ENCODE data around the gene TMPRSS4.

TMPRSS4 gene, protein sequence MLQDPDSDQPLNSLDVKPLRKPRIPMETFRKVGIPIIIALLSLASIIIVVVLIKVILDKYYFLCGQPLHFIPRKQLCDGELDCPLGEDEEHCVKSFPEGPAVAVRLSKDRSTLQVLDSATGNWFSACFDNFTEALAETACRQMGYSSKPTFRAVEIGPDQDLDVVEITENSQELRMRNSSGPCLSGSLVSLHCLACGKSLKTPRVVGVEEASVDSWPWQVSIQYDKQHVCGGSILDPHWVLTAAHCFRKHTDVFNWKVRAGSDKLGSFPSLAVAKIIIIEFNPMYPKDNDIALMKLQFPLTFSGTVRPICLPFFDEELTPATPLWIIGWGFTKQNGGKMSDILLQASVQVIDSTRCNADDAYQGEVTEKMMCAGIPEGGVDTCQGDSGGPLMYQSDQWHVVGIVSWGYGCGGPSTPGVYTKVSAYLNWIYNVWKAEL

DNA sequence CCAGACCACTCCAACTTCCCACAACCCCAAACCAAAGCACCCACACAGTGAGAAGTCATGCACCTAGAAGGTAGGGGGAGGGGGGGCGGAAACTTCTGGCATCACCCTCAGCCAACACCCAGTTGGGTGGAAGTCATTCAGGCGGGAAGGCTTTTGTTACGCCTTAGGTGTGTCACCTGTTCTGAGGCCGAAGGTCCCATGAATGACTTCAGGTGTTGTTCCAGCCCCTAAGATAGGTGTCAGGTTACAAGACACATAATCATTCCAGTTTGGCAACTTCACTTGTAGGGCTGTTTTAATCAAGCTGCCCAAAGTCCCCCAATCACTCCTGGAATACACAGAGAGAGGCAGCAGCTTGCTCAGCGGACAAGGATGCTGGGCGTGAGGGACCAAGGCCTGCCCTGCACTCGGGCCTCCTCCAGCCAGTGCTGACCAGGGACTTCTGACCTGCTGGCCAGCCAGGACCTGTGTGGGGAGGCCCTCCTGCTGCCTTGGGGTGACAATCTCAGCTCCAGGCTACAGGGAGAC is at the start of gene TMPRSS4:
Gene TMPRSS4 (plus strand): TSS at position 325 of the 528 bp plus-strand sequence. CDS start 225 bp downstream, outside the sequence.
- no peak for DNase-seq

DNA sequence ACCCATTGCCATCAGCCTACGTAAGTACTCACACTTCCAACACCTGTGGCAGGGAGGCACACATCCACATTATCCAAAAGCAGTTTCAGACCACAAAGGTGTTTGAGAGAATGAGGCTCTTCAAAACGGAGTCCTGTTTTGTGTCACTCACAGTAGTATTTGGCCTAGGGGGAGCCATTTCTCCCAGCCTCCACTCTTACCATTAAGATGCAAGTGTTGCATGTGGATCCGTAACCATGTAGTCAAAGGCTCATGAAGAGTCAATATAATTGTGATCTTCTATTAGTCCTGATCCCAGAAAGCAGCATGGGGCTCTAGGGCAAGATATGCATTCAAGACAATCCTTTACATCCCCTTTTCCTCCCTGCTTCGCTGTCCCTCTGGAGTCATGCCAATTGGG is 49.2 kb upstream of the TMPRSS4 start:
- no peak for DNase-seq

DNA sequence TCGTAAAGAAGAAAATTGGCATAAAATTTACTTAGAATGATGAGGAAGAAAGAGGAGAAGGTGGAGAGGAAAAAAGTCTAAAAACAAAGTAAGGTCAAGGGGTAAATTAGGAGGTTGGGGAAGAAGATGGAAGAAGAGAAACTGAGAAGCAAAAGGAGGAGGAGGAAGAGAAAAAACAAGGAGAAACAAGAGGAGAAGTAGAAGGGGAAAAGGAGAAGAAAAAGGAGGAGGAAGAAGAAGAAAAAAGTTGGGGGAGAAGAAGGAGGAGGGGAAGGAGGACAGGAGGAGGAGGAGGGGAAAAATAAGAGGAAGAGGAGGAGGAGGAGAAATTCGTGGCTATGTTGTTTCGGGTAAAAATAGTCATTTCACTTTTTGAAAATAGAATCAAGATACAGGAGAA is 48.3 kb upstream of the TMPRSS4 start:
- DNase-seq = no peak

DNA sequence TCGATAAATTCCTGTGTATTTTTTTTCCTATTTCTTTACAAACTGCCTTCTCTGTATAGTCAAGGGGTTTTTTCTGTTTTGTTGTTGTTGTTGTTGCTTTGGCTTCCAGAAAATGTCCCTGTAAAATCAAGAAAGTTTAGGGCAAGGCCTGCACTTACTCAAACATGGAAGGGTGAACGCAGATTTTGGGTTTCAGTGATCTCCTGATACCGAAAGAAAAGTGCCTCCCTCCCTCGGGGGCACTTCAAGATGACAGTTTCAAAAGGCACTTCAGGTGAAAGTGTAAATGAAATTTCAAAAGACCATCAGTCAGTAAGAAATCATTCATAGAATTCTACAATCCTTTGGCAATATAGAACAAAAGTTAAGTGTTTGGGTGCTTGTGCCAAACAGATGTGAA is 43.4 kb upstream of the TMPRSS4 start:
- no peak for DNase-seq

DNA sequence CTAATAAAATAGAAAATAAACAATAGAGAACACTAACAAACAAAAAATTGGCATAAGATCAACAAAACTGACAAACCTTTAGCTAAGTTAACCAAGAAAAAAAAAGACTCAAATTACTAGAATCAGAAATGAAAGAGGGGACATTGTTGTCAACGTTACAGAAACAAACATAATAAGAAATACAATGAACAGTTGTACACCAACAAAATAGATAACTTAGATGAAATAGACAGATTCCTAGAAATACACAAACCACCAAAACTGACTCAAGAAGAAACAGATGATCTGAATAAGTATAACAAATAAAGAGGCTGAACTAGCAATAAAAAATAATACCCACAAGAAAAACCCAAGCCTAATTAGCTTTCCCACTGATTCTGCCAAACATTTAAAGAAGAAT is 34.7 kb upstream of the TMPRSS4 start:
- DNase-seq = no peak

DNA sequence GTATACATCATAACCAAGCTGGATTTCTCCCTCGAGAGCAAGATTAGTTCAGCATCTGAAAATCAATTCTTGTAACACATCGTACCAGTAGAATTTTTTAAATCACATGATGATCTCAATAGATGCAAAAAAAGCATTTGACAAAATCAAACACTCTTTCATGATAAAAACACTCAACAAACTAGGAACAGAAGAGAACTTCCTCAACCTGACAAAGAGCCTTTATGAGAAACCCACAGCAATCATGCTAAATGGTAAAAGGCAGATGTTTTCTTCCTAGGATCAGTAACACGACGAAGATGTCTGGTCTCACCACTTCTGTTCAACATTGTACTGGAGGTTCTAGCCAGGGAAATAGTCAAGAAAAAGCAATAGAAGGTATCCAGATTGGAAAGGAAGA is 34.1 kb upstream of the TMPRSS4 start:
- no peak for DNase-seq

DNA sequence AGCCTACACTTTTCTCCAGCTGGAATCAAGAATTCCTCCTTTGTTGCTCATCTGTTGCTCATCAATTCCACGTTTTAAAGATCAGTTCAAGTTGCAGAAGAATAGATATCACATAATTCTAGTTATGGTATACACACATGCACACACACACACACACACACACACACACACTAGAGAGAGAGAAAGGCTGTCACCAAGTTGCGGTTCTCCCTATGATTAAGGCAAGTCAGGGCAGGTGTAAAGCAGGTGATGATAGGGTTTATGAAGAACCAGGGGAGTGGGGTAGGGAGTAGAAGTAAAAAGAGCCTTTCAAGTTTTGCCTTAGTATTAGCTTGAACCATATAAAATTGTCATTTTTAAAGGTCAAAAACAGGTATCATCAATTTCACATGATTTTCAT is 31.7 kb upstream of the TMPRSS4 start:
- no peak for DNase-seq

DNA sequence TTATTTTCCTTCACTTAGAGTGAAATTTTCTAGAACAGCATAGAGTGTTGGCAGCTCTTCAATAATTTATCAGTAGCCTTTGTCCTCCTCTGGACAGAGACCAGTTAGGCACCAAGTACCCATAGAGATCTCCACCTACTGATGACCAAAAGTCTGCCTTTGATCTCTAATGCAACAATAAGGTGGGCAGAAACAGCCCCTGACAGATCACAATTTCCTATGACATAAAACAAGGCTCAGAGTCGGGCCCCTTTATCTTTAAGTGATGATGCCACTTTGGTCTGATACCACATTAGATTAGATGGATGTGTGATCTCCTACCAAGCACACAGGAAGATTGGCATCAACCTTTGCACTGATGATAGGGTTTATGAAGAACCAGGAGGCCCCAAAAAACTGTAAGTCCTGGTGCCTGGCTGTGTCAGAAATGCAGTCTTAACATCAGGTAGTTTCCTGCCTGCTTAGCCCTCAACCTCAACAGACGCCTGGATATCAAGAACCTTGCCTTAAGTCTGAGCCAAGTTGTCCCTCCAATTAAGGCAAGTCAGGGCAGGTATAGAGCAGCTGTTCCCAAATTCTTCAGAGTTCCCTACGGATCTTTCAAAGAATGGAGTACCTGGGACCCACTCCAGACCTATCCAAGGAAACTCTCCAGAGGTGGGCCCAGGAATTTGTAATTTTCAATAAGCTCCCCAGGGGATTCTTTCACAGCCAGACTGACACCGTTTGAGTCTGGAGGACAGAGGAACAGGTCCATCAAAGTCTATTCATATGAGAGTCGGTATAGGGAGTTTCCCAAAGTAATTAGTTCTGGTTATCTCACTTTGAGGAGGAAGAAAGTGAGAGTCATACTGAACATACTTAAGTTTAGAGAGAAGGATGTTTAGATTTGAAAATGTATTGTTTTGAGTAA is 30.6 kb upstream of the TMPRSS4 start:
- peak; percentile 24 for DNase-seq

DNA sequence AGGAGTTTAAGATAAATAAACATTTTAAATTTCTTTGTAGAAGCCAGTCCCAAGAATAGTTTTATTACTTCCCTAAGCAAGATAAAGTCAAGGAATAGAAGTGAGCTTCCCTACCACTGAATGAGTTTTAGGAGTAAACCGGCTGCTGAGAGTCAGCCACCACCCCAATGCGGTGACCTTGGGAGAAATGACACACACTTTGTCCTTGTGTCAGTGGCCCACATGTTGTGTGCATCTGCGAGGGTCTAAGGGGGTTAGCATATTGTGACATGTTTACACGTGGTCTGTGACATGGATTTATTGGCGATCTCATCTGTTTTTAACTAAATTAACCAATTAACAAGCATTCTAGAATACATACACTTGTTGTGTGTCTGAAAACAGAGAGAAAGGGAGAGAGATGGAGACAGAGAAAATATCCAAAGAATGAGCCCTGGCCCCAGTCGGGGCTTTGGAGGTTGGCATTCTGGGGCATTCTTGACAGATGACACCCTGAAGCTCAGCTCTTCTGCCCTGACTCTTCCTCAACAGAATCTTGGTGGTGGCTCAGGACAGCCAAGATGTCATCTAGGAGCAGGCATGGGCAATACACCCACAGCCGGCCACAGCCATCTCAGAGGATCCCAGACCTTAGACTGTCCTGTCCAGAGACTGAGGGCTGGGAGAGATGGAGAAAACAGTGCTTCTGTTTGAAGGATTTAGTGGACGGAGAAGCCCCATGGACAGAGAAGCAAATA is 29.7 kb upstream of the TMPRSS4 start:
- no peak for DNase-seq

DNA sequence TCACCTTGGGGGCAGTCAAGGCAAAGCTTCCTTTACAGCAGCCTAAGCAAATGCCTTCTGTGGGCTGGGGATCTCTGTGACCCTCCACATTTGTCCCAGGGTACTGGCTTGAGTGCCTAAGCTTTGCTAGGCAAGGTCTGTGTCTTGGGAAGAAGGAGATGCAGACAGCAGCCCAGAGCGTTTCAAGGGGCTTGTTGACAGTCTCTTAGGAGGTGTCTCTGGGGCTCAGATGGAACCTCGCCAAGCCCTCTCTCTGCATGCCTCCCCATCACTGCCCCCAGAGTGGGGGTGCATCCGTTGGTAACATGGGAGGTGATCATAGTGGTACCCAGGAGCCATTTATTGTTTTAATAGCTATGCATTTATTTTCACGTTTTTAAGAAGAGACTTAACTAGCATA is 29.1 kb upstream of the TMPRSS4 start:
- DNase-seq = no peak

DNA sequence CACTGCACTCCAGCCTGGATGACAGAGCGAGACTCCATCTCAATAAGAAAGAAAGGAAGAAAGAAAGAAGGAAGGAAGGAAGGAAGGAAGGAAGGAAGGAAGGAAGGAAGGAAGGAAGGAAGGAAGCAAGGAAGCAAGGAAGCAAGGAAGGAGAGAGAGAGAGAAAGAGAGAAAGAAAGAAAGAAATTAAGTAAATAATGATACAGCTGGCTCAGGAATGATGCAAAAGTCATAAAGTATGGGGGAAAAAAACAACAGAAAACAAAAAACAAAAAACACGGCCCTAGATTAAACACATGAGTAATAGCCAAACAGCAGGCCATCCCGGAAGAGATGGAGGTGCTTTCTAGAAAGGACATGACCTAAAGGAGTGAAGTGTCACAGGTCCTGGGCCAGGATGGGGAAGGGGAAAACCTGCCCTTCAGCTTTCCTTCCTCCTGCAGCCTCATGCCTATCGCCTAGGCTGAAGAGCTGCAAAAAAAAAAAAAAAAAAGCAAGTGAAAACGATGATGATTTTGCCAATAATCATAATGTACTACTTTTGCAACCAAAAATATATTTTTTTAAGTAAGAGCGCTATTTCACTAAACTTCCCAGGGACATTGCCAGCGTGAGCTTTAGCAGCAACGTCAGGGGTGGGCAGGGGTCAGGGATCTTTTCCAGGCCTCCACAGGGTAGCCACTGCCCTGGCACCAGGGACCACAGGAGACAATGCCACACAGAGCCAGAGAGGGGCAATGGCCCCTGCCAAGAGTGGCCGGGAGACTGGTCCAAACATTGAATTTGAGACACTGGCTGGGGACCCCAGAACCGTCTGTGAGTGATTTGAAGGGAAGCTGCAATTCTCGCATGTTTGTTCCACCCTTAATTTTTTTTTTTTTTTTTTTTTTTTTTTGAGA is 28.2 kb upstream of the TMPRSS4 start:
- DNase-seq = no peak

DNA sequence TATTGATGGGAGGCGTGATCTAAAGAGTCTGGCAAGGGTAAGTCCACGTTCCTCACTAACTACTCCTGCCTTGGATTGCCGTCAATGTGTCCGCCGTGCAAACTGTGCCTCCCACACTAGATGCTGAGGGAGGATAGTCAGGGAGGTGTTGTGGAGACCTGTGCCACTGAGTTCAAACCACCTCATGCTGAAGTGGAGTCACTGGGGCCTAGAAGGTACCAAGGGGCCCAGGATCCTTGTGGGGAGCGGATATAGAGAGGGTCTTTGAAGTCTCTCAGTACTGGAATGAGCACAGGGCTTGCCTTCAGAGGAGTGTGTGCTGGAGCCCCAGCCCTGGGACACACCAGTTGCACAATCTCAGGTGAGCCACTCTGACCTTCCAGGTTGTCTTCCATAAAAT is 27.1 kb upstream of the TMPRSS4 start:
- no peak for DNase-seq

DNA sequence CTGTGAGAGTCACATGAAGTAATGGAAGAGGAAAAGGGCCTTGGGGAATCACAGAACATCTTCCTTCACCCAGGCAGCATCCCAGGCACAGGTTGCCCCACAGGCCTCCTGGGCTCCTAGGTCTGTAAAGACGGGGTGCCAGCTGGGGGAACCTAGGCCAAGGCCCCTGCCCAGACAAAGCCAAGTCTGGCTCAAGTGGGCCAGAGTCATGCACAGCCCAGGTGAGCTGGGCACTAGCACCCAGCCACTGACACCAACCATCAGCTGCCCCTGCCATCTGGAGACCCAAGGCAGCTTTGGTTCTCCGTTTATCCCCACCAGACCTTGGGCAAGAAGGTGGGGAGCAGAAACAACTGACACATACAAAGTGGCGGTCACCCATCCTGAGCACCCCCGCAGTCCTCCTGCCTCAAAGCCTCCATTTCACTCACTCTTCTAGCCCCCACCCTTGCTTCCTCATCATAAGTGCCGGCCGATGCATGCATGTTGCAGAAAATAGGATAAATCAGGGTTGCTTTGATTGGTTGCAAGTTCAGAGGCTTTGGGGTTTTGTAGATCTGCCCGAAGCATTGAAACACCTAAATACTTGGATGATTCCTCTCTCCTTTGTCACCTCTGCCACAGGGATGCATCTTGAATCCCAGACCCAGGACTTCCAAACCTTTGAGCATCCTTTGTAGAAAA is 26.5 kb upstream of the TMPRSS4 start:
- no peak for DNase-seq

DNA sequence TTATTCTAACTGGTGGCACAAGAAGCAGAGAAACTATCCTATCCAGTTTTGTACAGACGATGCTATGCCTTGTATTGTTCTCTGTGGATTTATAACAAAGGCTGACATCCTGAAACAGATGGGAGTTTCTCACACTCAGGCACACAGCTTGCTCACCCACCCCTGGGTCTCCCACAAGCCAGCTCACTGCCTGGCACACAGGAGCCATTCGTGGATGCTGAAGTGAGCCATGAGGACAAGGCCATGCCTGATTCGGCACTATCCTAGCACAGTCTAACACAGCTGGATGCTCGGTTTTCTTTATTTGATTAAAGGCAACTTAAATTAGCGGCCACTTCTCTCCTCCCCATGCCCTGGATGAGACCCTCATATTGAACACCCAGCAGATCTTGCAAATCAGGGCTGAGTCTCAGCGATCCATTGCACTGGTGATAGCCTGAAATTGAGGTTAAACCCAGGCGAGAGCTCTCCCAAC is 25.7 kb upstream of the TMPRSS4 start:
- DNase-seq = no peak

DNA sequence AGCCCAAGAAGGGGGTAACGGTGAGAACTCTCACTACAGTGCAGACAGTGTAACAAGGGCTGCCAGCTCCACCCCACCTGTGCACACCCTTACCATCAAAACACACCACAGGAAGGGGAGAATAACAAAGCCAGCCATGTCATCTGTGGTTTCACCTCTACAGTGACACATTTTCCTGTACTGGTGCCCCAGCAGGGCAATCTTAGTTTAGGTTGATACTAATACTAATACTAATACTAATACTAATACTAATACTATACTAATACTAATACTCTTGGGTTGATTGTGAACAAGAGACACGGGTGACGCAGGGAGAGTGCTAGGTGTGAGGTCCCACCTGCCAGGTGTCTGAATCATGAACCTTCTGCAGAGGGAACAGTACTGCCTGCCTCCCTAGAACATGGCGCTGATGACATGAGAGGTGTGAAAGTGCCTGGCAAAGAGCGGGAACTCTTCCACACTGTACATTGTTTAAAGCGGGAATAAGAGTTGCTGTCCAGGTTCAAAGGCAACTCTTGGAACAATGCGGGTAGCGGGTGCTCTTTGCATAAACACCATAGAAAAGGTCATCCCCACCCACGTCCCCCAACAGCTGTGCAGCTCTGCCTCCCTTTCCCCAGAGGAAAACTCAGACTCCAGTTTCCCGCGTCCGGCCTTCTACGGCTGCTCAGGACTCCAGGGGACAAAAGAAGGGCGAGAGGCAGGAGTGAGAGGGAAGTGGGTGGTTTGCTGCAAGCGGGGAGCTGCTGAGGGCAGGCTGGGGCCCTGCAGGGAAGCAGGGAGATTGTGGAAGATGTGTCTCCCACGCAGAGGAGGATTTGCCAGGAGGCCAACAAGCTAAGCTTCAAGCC is 25.0 kb upstream of the TMPRSS4 start:
- DNase-seq = no peak

DNA sequence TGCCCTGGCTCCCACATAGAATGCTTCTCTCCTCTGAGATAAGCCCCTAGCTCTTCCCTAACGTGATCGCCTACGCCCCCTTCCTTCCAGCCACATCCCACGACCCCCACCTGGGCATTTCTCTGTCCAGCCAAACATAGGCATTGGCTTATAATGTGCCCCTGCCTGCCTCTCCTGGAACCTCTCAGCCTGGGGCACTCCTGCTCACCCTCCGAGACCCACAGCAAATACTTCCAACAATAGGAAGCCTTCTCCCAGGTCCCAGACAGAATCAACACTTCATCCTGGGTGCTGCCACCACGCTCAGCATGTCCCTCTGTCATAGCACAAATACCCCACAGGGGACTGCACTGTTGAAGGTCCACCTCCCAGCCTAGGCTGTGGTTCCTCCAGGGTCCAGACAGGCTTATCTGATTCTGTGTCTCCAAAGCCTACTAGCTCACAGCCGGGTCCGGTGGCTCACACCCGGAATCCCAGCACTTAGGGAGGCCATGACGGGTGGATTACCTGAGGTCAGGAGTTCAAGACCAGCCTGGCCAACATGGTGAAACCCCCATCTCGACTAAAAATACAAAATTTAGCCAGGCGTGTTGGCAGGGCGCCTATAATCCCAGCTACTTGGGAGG is 24.2 kb upstream of the TMPRSS4 start:
- DNase-seq = no peak

DNA sequence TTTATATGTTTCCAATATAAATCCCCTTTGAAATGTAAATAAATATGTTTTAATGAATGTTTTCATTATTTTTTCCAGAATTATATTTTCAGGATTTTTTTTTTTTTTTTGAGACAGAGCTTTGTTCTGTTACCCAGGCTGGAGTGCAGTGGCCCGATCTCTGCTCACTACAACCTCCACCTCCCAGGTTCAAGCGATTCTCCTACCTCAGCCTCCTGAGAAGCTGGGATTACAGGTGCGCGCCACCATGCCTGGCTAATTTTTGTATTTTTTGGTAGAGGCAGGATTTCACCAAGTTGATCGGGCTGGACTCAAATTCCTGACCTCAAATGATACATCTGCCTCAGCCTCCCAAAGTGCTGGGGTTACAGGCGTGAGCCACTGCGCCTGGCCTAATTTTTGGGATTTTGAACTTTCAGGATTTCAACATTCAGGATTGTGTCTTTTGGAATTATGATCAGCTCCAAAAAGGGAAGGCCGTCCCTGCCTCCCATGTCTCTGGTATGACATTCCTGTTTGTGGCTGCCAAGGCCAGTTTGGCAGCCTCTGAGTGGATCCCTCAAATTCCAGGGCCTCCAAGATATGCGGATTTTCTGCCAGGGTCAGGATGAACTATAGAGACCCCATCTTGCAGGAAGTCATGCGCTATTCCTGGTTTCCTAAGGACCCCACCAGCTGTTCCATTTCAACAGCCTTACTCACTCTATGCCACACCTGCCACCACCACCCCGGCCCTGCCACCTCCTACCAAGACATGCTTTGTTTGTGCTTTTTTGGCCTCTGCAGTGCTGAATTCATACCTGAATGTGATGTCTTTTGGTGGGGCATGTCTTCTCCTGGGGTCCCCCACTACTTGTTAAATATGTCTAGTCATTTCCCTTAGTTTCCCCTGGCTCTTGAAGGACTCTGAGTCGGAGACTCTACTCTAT is 21.9 kb upstream of the TMPRSS4 start:
- no peak for DNase-seq

DNA sequence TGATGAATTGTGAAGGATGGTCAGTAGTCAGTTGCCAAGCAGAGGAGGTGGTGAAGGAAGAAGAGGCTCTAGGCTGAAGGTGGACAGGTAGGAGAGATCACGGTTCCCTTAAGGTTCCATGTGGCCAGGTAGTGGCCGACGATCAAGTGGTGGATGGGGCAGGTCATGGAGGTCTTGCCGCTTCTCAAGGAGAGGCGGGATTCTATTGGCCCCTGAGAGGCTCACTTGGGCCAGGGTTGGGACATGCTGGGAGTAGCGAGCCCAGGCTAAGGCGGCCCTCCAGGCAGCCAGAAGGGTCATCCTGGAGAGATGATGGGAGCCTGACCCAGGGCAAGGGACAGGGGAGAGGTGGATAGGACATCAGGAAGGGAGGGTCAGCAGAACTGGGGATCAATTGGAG is 20.9 kb upstream of the TMPRSS4 start:
- DNase-seq = no peak

DNA sequence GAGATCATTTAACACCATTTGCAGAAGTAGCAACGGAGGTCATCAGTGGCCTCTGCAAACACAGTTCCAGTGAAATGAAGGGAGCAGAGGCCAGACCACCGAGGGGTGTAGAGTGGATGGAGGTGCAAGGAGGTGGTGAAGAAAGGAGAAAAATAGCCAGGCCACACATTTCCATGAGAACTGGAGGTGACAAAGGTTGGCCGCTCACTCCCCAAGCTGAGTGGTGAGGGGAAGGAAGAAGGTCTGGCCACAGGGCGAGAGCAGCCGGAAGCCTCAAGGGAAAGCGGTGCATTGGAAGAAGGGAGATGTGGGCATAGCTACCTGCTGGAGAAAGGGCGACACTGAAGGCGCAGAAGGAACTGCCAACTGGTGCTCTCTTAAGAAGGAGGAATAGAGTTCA is 20.1 kb upstream of the TMPRSS4 start:
- DNase-seq = no peak

Measured in NCI-H82 (cell line).